Nucleus accumbens (tissue), 56 donors: ENCODE measurements around the gene PON3.

ENCODE experiments used
- DNase-seq, 56 donors: peaks; one replicate each; lab custom pipeline; 2025; lab: John Stamatoyannopoulos, UW

Gene PON3

DNA sequence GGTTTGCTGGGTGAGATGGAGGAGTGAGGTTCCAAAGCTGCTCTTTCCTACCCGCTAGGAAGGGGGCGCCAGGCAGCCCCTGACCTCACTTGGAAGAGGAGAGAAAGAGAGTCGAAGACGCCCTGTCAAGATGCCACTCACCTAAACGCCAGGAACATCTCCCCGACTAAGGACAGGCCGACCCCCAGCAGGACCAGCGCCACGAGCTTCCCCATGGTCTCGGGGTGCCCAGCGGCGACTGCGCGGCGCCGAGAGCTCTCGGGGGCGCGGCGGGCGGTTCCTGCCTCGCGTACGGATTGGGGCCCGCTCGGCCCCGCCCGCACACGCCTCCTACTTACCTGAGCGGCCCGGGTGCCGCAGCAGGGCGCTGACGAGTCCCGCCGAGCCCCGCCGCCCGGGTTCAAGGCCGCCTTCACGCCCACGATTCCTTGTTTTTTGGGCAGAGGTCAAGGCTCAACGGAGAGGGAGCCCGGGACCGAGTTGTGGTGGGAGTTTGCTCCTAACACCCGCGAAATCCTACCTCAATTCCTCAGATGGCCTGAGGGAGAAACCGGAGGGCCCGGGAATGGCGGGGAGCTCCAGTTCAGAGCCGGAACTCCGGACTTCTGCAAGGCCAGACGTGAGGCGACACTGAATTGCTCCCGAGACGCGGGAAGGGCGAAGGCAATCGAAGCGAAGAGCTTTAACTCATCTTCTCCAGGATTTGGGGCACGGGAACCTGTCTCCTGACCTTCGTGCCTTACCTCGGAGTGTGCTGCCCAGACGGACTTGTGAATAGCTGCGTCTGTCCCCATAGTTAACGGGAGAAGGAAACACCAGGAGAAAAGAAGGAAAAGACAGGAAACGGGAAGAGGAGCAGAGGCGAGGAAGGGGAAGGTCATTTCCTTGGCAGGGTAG is at the start of gene PON3:
Gene PON3, minus strand, starts transcription at position 240 of the 897 bp plus-strand sequence. Its CDS starts 25 bp downstream, at position 215.
- DNase-seq: no peak

DNA sequence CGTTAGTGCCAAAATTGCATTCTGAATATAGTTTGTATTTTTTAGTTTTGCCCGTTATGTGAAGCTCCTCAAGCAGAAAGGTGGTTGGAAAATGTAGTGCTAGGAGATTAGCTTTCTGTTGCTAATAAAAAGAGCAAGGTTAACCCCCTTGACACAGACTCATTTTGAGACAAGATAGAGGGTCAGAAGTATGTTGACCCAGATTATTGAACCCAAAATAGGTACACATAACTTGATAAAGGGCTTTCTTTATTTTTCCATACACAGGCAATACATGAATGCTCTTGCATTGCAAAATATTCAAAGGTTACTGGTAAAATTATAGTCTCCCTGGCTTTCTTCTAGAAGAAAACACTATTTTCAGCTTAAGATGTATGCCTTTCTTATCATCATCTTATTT is 48.6 kb upstream of the PON3 start:
- DNase-seq: no peak

DNA sequence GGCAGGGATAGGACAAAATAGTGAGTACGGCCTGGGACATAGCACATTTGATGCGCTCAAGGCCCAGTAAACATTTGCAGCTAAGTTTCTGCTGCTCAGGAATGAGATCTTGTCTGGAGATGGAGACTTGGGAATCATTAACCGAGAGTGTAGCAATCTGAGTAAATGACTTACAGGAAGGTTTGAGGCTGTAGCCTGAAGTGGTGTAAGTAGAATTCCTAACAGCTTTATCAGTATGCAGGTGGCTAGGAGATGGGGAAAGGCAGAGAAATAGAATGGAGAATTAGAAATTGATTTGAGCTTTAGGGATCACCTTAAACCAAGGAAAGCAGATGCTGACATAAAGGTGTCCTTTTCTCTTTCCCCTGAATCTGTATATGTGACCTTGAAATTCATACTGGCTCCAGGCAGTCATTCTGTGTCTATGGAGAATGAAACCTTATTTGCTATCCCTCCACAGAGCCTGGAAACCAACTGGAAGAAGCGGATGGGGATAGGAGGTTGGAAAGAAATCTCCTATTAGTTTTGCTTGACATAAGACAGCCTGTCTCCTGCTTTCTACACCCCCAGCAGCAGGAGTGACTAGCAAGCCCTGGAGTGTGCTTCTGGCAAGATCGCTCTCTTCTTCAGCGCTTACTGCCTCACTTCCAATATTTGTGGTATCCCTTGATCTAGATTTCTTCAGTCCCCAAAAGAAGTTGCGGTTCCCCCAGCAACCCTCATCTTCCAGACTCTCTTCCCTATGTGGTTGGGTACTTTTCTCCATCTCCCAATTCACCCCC is 45.1 kb upstream of the PON3 start:
- no peak for DNase-seq

DNA sequence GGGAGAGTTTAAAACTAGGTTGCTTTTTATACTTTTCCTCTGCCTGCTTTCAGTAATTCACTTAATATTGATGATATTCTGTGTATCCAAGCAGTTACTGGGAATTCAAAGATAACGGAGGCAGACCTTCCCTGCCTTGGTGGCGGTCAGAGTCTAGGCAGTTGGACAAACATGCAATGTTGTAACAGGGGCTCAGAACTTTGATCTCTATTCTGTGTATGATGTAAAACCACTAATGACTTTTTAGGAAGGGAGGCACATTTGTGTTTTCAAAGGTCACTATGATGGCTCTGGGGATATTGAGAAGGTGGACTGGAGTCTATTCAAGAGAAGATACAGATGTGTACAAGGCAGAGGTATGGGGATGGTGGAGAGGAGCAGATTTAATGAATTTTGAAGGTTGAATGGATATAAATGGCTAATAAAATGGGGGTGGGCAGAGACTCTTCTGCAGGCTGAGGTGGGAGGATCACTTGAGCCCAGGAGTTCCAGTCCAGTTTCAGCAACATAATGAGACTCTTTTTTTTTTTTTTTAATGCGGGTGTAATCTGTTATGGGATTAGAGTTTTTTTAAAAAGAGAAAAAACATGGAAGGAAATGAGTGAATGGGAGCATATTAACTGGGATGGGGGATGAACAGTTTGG is 44.3 kb upstream of the PON3 start:
- no peak for DNase-seq

DNA sequence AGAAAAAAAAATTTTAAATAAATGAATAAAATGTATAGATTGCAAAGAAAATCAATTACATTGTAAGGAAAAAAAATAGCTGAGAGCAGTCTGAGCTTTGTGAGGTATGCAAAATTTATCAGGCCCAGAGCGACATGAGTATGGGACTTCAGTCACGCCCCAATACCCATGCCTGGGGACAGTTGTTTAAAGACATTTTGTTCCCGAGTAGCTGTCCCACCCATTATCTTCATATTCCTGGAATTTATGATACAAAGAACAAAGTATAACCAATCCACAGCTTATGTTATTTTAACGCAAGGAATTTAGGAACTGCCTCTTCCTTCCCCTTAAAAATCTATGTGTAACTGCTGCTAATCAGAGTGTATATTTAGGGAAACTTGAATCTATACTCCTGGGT is 40.2 kb upstream of the PON3 start:
- DNase-seq: no peak

DNA sequence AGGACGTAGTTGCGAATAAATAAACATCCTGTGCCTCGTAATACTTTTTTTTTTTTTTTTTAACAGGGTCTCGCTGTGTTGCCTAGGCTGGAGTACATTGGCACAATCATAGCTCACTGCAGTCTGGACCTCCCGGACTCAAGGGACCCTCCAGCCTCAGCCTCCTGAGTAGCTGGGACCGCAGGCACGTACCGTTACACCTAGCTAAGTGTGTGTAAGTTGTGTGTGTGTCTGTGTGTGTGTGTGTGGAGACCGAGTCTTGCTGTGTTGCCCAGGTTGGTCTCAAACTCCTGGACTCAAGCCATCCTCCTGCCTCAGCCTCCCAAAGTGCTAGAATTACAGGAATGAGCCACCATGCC is 39.2 kb upstream of the PON3 start:
- peak in 1 of 56 donors; percentile 1 for DNase-seq

DNA sequence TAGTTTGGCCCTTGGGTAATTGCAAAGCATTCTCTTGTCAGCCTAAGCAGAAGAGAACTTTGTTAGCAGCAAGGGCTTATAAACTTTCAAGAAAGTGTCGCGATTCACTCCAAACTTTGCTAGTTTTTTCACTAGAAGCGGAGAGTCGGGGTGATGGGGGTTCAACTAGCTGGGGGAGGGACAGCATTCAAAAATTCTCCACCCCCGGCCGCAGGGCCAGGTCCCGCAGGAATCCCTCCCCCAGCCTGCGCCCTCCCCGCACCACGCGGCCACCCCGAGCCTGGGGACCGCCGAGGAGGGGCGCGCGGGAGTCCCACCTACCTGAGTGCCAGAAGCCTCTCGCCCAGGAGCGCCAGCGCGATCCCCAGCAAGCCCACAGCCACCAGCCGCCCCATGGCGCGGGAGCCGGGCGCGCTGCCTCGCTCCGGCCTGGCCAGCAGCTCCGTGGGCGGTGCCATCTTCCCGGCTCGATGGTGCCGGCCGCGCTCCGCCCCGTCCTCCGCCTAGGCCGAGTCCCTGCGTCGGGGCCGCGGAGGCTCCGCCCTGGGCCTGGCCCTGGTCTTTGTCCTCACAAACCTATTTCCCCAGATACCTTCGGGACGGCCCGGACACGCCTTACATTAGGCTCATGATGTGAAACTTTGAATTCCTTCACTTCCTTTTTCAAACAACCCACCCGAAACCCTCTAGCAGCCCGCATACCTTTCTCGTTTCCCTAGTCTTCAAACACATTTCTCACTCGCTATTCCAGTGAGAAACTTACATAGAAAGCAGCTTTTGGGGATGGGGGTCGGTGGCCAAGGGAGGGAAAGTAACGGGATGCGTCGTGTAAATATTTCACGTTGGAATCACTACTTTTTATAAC is 38.6 kb upstream of the PON3 start, which contains the start of gene PON2:
Gene PON2, minus strand, starts transcription at position 472 of the 865 bp plus-strand sequence. Its CDS starts 77 bp downstream, at position 395.
- DNase-seq: peak in 53 of 56 donors; percentile 8 to 85 (median 61)

DNA sequence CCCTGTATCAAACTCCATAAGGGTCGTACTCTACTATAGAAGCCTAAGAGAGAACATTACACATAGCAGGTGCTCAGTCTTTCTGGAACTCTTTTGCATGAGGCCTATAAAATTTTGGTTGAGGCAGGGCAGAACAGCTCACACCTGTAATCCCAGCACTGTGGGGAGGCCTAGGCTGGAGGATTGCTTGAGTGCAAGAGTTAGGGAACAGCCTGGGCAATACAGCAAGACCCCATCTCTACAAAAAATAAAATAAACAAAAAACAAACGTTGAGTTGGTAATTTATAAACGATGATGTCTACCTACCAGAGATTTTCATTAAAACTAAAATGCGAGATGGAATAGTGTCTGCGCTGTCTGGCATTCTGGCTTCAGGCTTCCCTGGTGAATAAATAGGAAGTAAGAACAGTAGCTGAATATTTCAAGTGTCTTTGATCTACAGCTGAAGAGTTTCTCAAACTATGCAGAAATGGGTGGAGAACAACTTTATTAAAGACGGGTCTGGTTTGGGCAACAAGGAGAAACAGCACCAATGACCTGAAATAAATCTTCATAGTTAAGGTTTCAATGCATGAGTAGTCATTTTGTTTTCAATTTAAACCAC is 37.9 kb upstream of the PON3 start:
- DNase-seq: no peak

DNA sequence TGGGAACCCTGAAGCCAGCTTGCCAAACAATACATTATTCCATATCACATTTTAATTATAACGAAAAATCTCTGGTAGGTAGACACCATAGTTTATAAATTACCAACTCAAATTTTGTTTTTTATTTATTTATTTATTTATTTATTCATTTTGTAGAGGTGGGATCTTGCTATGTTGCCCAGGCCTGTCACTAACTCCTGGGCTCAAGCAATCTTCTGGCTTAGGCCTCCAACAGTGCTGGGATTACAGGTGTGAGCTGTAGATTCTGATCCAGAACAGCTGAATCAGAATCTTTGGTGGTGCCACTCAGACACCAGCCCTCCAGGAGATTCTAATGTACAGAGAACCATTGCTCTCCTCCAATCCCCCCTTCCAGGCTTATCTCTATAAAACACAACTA is 37.0 kb upstream of the PON3 start:
- DNase-seq: no peak

DNA sequence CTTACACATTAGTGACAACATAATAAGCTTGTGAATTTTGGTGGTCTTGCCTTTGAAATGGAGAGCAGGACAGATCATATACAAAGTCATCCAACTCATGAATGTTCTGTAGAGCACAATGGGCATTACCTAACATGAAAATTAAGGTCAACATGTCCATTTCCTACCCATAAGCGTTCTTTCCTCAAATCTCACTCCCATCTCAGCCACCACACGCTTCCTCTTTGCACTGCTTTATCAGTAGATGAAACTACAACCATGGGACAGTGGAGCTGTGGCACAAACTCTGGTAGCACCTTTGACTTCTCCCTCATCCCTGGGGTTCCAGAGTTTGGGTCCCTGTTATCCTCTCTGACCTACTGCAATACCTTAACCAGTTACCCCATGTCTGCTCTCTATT is 36.4 kb upstream of the PON3 start:
- no peak for DNase-seq

DNA sequence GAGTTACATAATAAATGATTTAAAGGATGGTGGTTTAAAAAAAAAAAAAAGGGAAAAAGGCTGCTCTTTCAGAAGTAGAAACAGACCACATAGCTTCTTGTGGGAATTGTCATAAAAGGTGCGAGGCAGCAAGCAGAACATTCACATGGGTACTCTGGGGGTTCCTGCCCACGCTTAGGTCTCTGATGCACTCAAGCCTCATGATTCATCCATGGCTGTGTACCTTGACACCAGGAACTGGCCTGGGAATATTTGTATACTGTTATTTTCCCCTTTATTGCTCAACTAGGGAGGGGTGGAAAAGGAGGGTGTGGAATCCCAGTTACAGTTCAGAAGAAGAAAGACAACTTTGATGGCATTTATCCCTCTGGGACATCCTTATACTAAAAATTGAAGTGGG is 34.7 kb upstream of the PON3 start:
- no peak for DNase-seq

DNA sequence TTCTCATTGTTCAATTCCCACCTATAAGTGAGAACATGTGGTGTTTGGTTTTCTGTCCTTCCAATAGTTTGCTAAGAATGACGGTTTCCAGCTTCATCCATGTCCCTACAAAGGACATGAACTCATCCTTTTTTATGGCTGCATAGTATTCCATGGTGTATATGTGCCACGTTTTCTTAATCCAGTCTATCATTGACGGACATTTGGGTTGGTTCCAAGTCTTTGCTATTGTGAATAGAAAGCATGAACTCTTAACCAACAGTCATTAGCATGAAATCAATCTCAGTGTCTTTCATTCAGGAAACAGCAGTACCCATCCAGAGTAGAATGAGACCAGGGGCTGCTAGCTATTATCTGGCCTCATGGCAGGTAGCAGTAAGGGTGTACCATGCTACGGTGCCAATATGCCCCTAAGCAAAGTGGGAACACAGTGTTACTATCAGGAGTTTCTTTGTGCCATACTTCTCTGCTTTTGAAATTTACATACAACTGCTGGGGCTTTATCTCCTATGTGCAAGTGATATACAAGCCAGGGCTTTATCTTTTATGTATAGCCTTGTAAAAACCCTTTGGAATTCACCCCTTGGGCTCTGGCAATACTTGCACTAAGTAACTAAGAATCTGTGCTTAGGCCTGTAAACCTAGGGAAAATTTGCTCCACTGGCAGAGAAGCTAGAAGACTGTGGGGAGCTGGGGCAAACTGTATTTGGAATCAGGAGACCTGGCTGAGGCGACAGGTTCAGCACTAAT is 33.2 kb upstream of the PON3 start:
- DNase-seq: no peak

DNA sequence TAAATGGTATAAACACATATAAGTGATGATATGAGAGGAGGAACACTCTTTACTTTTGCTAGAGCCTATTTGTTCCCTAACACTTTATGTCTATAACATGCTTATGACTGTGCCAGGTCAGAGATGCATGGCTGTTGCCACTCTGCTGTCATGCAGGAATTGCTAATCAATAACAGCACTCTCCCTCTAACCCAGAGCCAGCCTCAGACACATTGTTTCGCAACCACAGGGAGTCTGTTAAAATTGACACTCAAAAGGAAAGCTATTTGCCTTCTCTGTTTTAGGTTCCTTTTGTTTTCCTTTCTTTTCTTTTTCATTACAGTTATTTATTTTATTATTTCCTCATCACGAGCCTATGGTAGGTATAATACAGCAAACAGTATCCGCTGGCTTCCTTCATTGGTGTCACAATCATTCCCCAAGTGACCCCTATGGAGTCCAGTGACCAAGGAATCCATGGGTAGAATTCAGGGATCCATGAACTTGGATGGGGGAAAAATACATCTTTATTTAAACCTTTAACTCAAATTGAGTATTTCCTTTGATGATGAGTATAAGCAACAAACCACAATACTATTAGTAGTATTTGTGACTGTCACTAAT is 31.8 kb upstream of the PON3 start:
- no peak for DNase-seq

DNA sequence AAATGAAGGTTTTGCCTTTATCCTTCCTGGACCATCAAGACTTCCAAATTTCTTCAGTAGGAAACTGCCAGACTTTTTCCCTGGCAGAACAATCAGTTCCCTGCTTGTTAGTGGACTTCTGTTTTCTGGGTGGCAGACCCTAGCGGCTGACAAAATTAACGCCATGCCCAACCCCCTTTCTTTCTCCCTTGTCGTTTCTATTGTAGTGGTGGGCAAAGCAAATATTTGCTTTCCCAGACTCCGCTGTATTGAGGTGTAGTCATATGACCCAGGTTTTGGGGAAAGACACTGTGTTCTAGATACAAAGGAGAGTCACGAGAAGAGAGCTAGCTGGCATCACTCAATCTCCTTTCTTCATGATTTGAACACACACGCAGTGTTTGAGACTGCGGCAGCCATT is 31.0 kb upstream of the PON3 start:
- DNase-seq: peak in 36 of 56 donors; percentile 4 to 57 (median 22)

DNA sequence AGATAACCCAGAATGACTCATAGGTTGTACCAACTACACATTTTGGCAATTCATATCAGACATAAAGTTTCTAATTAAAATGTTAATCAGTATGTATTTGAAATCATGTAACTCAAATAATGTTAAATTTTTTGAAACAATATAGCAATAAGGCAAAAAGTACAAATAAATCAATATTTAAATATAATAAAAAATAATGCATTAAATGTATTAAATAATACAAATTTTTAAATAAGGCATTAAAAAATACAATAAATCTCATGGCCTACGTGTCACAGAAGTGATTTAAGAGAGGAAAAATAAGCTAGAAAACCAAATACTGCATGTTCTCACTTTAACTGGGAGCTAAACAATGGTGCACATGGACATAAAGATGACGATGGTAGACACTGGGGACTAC is 29.5 kb upstream of the PON3 start:
- no peak for DNase-seq

DNA sequence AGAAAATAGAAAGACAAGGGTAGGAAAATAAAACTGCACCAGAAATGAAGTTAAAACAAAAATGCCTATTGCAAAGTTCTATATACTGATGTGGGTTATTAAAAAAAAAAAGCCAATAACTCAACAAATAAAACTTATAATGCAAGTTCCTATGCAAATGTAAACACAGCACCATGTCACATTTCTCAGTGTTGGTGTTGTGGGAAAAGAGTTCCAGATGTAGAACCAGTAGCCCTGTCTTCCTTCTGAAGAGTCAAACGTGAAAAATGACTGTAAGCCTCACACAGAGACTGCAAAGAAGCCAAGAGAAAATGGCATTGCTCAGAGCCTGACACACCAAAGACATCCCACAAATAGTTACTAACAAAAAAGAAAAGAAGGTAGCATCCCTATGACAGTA is 28.5 kb upstream of the PON3 start:
- DNase-seq: no peak

DNA sequence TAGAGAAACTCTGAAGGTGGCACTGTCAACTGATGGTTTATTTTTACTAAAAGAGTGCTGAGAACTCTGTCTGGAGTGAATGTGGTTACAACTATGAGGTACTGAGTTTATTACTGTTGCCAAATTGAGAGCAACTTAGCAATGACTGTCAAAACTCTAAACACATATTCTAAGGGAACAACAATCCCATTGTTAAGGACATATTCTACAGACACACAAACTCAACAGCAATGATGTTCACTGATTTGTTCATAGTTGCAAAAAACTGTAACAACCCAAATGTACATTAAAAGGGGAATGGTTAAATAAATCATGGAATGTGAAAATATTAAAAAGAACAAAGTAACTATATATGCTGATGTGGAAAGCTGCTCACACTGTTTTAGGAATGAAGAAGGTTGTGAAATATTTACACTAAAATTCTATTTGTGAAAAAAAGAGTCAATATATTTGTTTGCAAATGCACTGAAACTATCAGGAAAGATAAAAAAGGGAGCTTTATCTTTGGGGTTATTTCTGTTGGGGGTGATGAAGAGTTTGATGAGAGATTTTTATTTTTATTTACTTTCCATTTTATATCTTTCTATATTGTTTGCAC is 25.8 kb upstream of the PON3 start:
- DNase-seq: no peak
